ENCODE measurements around the gene HMGB2. TPM values are rescaled to one million over a fixed set of nuclear protein-coding genes. Genes with fewer than 3 reads are reported as not detected.

HMGB2 gene
- total and polyA plus RNA-seq, 2 experiments from 2014 or later, result 103 to 593 TPM

GRCh38 chr4:173337463-173337862, 3.3 kb upstream of the HMGB2 start:
- Histone ChIP-seq H3K79me2 (replicated peaks; ENCODE audit: insufficient read depth) (peaks cover 10% of the 10 kb centered on the region), H3K36me3 (ENCODE audit: insufficient read depth) (peaks cover 6% of the 10 kb centered on the region; the same call in 1 of the 2 replicates), H3K4me2 (no peak overlapping the region), H3K9me2 (ENCODE audit: insufficient read depth) (no peaks in the 10 kb centered on the region), H3K27me3 (ENCODE audit: insufficient read depth) (peaks cover 11% of the 10 kb centered on the region; the same call in 1 of the 2 replicates), H3K4me3 (no peak overlapping the region), H2AFZ (no peak overlapping the region), H3K27ac (ENCODE audit: low read depth) (no peak overlapping the region), H4K20me1 (replicated peaks; ENCODE audit: insufficient read depth) (peaks cover 6% of the 10 kb centered on the region; the same call in 1 of the 2 replicates), H3K4me1 (ENCODE audit: insufficient read depth) (peaks cover 11% of the 10 kb centered on the region), H3F3A (replicated peaks; ENCODE audit: low read depth) (no peaks in the 10 kb centered on the region)
- Mint-ChIP-seq H3K27me3 (ENCODE audit: insufficient read depth, low read depth, poor library complexity) (peaks cover 26% of the 10 kb centered on the region), H3K27ac (no peak overlapping the region), H3K4me3 (no peak overlapping the region), H3K36me3 (ENCODE audit: low read depth) (peaks cover 17% of the 10 kb centered on the region), H3K9me3 (0 out of 3 replicates have a peak, but pooled peaks cover 3% of the 10 kb centered on the region), H3K4me1 (peaks cover 32% of the 10 kb centered on the region)
- DNase-seq (ENCODE audit: low spot score) (no peak), ATAC-seq (no peak)
- TF ChIP-seq STAT1 (IDR thresholded peaks at IDR 0.05; ENCODE audit: unreplicated experiment) (no peak), CREB1 (CRISPR knock-in tag; IDR thresholded peaks at IDR 0.05; ENCODE audit: low read depth) (no peak)

- DNase-seq (ENCODE audit: low spot score) (peak; percentile 95), ATAC-seq (peak; percentile 64)
- Mint-ChIP-seq H3K27ac (peak overlapping the region; percentile 100), H3K4me3 (peak overlapping the region; percentile 97), H3K9me3 (0 out of 3 replicates have a peak, but pooled peaks cover 3% of the 10 kb centered on the region), H3K4me1 (peaks cover 28% of the 10 kb centered on the region), H3K36me3 (ENCODE audit: low read depth) (peaks cover 37% of the 10 kb centered on the region), H3K27me3 (ENCODE audit: insufficient read depth, low read depth, poor library complexity) (peaks cover 24% of the 10 kb centered on the region)
- Histone ChIP-seq H3K9me2 (ENCODE audit: insufficient read depth) (no peaks in the 10 kb centered on the region), H3K36me3 (ENCODE audit: insufficient read depth) (peaks cover 23% of the 10 kb centered on the region; the same call in 1 of the 2 replicates), H3K79me2 (replicated peaks; ENCODE audit: insufficient read depth) (peaks cover 15% of the 10 kb centered on the region), H2AFZ (peak overlapping the region; percentile 45; the same call in 1 of the 2 replicates), H3K4me3 (peak overlapping the region; percentile 67), H4K20me1 (replicated peaks; ENCODE audit: insufficient read depth) (peaks cover 11% of the 10 kb centered on the region; the same call in 1 of the 2 replicates), H3F3A (replicated peaks; ENCODE audit: low read depth) (no peaks in the 10 kb centered on the region), H3K4me1 (ENCODE audit: insufficient read depth) (peaks cover 11% of the 10 kb centered on the region), H3K27ac (ENCODE audit: low read depth) (peak overlapping the region; percentile 98), H3K27me3 (ENCODE audit: insufficient read depth) (peaks cover 11% of the 10 kb centered on the region; the same call in 1 of the 2 replicates), H3K4me2 (peak overlapping the region; percentile 79)
- TF ChIP-seq EZH2phosphoT487 (IDR thresholded peaks at IDR 0.05; ENCODE audit: unreplicated experiment), result no peak
- TF ChIP-seq CREB1 (CRISPR knock-in tag; IDR thresholded peaks at IDR 0.05; ENCODE audit: low read depth), result peak; percentile 22; the same call in 1 of the 2 replicates
- TF ChIP-seq POLR2AphosphoS5 (IDR thresholded peaks at IDR 0.05; ENCODE audit: low read depth), result peak; percentile 78
Measured at GRCh38 chr4:173334891-173335752, 964 bp upstream of the HMGB2 start.

DNA sequence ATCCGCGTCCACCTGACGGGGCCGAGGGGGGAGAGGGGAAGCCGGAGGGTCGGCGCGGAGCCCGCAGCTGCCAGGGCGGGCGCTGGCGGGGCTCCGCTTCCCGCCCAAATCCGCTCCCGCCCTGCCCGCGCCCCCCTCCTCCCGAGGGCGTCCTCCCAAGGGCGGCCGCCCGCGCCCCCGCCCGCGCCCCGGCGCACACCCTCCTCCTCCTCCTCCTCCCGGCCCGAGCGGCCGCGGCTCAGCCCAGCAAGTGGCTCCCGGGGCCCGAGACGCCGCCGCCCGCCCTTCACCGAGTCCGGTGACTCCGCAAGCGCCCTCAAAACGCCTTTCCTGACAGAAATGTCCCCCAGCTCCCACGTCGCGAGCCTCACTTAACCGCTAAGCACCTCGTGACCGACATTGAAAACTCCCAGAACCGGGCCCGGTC, 487 bp downstream of the HMGB2 start:
- H3K4me1 ChIP-seq (ENCODE audit: insufficient read depth), result peaks cover 11% of the 10 kb centered on the region
- H3F3A ChIP-seq (replicated peaks; ENCODE audit: low read depth), result no peaks in the 10 kb centered on the region
- H4K20me1 ChIP-seq (replicated peaks; ENCODE audit: insufficient read depth), result peaks cover 11% of the 10 kb centered on the region; the same call in 1 of the 2 replicates
- Mint-ChIP-seq H3K4me1 (peaks cover 28% of the 10 kb centered on the region), H3K27ac (peak overlapping the region; percentile 100), H3K36me3 (ENCODE audit: low read depth) (peaks cover 50% of the 10 kb centered on the region), H3K9me3 (0 out of 3 replicates have a peak, but pooled peaks cover 3% of the 10 kb centered on the region), H3K27me3 (ENCODE audit: insufficient read depth, low read depth, poor library complexity) (peaks cover 24% of the 10 kb centered on the region), H3K4me3 (peak overlapping the region; percentile 97)
- H3K9me2 ChIP-seq (ENCODE audit: insufficient read depth), result no peaks in the 10 kb centered on the region
- peak overlapping the region; percentile 100 for H3K27ac ChIP-seq (ENCODE audit: low read depth)
- peaks cover 15% of the 10 kb centered on the region for H3K79me2 ChIP-seq (replicated peaks; ENCODE audit: insufficient read depth)
- DNase-seq (ENCODE audit: low spot score), result peak; percentile 58
- peaks cover 11% of the 10 kb centered on the region; the same call in 1 of the 2 replicates for H3K27me3 ChIP-seq (ENCODE audit: insufficient read depth)
- H3K4me3 ChIP-seq, result peak overlapping the region; percentile 84
- peak overlapping the region; percentile 90 for H3K4me2 ChIP-seq
- H3K36me3 ChIP-seq (ENCODE audit: insufficient read depth), result peaks cover 32% of the 10 kb centered on the region; the same call in 1 of the 2 replicates
- ATAC-seq, result peak; percentile 14
- no peak overlapping the region for H2AFZ ChIP-seq
- TF ChIP-seq CTCF (conservative IDR thresholded peaks at IDR 0.05; ENCODE audit: low read depth in 2 of 2) (no peak), ZNF462 (CRISPR knock-in tag; IDR thresholded peaks at IDR 0.05) (no peak)

Measured in GM23338 (cell line).